ENCODE data around the gene DYNC1H1. TPM values are rescaled to one million over a fixed set of nuclear protein-coding genes. Genes with fewer than 3 reads are reported as not detected.

DYNC1H1 gene
- total and polyA plus RNA-seq, 2 of the 13 experiments (the other 11 are each of a cell fraction or from before 2014, with no cell fraction given) = 74.4 to 239 TPM

GRCh38 chr14:101965181-101965544 lies 790 bp downstream of the DYNC1H1 start (continued):
- no peak for TF ChIP-seq DR1 (CRISPR knock-in tag; IDR thresholded peaks at IDR 0.05)
- no peak for TF ChIP-seq CENPT (CRISPR knock-in tag; IDR thresholded peaks at IDR 0.05; ENCODE audit: low read depth)
- no peak for TF ChIP-seq HNRNPLL (IDR thresholded peaks at IDR 0.05; ENCODE audit: low read depth, low read length, poor library complexity, severe bottlenecking)
- no peak for TF ChIP-seq DNMT1 (CRISPR knock-in tag; IDR thresholded peaks at IDR 0.05)
- TF ChIP-seq BATF2 (CRISPR knock-in tag; IDR thresholded peaks at IDR 0.05) = no peak
- no peak for TF ChIP-seq TP53 (CRISPR knock-in tag; conservative IDR thresholded peaks at IDR 0.05)
- TF ChIP-seq ZNF512 (CRISPR knock-in tag; IDR thresholded peaks at IDR 0.05) = no peak
- TF ChIP-seq ZNF775 (CRISPR knock-in tag; IDR thresholded peaks at IDR 0.05; ENCODE audit: borderline replicate concordance) = no peak
- no peak for TF ChIP-seq ZNF850 (CRISPR knock-in tag; conservative IDR thresholded peaks at IDR 0.05)
- 0 out of 2 replicates have a peak, but pooled peaks have one; percentile 46 for TF ChIP-seq ZBTB2 (CRISPR knock-in tag; IDR thresholded peaks at IDR 0.05; ENCODE audit: low read depth)
- TF ChIP-seq KLF13 (CRISPR knock-in tag; IDR thresholded peaks at IDR 0.05) = no peak
- TF ChIP-seq KDM6A (CRISPR knock-in tag; IDR thresholded peaks at IDR 0.05; ENCODE audit: low read depth) = no peak
- TF ChIP-seq MAFF (IDR thresholded peaks at IDR 0.05; ENCODE audit: low read depth, low read length) = no peak
- TF ChIP-seq SMARCC2 (IDR thresholded peaks at IDR 0.05) = no peak
- TF ChIP-seq POLR2AphosphoS5 (IDR thresholded peaks at IDR 0.05; ENCODE audit: low read depth, low read length) = no peak
- TF ChIP-seq CCDC6 (CRISPR knock-in tag; IDR thresholded peaks at IDR 0.05) = no peak
- TF ChIP-seq ZFP41 (CRISPR knock-in tag; IDR thresholded peaks at IDR 0.05; ENCODE audit: borderline replicate concordance) = no peak
- TF ChIP-seq ZNF503 (CRISPR knock-in tag; IDR thresholded peaks at IDR 0.05) = no peak
- no peak for TF ChIP-seq CHD4 (IDR thresholded peaks at IDR 0.05; ENCODE audit: borderline replicate concordance, low read length)
- no peak for TF ChIP-seq E2F5 (CRISPR knock-in tag; conservative IDR thresholded peaks at IDR 0.05)
- no peak for TF ChIP-seq NFYC (CRISPR knock-in tag; IDR thresholded peaks at IDR 0.05)
- TF ChIP-seq HOXA3 (CRISPR knock-in tag; IDR thresholded peaks at IDR 0.05) = peak; percentile 60; the same call in 1 of the 2 replicates
- no peak for TF ChIP-seq SNAPC5 (CRISPR knock-in tag; IDR thresholded peaks at IDR 0.05; ENCODE audit: borderline replicate concordance)
- no peak for TF ChIP-seq NR3C1 (CRISPR knock-in tag; IDR thresholded peaks at IDR 0.05)
